ENCODE results near the gene ASB18. TPM values are rescaled to one million over a fixed set of nuclear protein-coding genes. Genes with fewer than 3 reads are reported as not detected.

ASB18 gene
- total and polyA plus RNA-seq, 8 donors, result not detected

DNA sequence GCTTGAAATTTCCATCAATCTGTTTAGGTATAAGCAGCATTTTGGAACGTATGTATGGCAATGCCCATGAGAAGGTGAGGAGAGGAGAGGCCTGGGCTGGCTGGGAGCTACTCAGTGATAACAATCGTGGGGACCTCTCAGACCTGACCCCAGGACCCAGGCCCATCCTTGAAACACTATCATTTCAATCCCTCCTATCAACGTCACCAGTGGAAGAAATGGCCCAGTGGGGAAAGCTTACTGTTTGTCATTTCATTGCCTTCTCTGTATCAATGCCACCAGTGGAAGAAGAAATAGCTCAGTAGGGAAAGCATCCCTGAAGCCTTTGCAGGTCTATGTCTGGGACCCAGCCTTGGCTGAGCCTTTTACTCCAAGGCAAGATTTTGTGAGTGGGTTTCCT, 44.8 kb downstream of the ASB18 start:
- 61 to 69% (median 68%) methylated on average over 3 of the region's 3 CpGs for WGBS, 5 donors
- peaks cover 0 to 18% (median 10%) of the 10 kb centered on the region in 4 donors for H3K9me3 ChIP-seq
- no peak for TF ChIP-seq POLR2AphosphoS5 (IDR thresholded peaks at IDR 0.05)
- TF ChIP-seq, protein P1, sequence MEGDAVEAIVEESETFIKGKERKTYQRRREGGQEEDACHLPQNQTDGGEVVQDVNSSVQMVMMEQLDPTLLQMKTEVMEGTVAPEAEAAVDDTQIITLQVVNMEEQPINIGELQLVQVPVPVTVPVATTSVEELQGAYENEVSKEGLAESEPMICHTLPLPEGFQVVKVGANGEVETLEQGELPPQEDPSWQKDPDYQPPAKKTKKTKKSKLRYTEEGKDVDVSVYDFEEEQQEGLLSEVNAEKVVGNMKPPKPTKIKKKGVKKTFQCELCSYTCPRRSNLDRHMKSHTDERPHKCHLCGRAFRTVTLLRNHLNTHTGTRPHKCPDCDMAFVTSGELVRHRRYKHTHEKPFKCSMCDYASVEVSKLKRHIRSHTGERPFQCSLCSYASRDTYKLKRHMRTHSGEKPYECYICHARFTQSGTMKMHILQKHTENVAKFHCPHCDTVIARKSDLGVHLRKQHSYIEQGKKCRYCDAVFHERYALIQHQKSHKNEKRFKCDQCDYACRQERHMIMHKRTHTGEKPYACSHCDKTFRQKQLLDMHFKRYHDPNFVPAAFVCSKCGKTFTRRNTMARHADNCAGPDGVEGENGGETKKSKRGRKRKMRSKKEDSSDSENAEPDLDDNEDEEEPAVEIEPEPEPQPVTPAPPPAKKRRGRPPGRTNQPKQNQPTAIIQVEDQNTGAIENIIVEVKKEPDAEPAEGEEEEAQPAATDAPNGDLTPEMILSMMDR (IDR thresholded peaks at IDR 0.05), result no peak
- no peak for TF ChIP-seq EP300 (IDR thresholded peaks at IDR 0.05)
- TF ChIP-seq POLR2A (IDR thresholded peaks at IDR 0.05), result no peak
- peaks cover 3 to 34% (median 4%) of the 10 kb centered on the region in 3 donors for H3K27me3 ChIP-seq
- intact Hi-C loops (cut with DNase I; ENCODE audit: low total_unique reads), result no loop called here
- DNase-seq, result no peak
- H3K36me3 ChIP-seq, result no peaks in the 10 kb centered on the region
- no peak overlapping the region for H3K27ac ChIP-seq
- no peaks in the 10 kb centered on the region for H3K4me1 ChIP-seq
- H3K4me3 ChIP-seq, result no peak overlapping the region

DNA sequence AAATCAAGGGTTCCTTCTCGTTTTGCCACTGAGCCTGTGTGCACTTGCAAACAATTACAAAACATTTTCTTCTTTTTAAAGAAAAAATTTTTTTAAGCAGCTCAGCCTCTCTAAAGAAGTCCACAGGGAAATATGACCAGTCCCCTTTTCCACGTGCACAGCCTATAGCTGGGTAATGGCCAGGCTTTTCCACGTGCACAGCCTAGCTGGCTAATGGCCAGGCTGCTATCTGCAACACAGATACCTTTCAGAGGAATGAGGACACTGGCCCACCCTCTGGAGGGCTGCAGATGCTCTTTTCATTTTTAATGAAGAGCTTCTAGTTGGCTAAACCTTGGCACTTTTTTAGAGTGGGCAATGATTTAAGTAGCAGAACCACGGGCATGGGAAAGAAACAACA, 46.3 kb downstream of the ASB18 start:
- 32 to 47% (median 36%) methylated on average over 4 of the region's 4 CpGs for WGBS, 5 donors
- TF ChIP-seq, protein P1 (IDR thresholded peaks at IDR 0.05), result no peak
- TF ChIP-seq POLR2A (IDR thresholded peaks at IDR 0.05) (no peak), EP300 (IDR thresholded peaks at IDR 0.05) (no peak), POLR2AphosphoS5 (IDR thresholded peaks at IDR 0.05) (no peak)
- H3K4me3 ChIP-seq, result no peak overlapping the region
- no peaks in the 10 kb centered on the region for H3K36me3 ChIP-seq
- peaks cover 0 to 5% (median 1%) of the 10 kb centered on the region in 4 donors for H3K9me3 ChIP-seq
- H3K27ac ChIP-seq, result no peak overlapping the region
- DNase-seq, result no peak
- H3K4me1 ChIP-seq, result no peaks in the 10 kb centered on the region
- H3K27me3 ChIP-seq, result peaks cover 9 to 49% (median 11%) of the 10 kb centered on the region in 3 donors
- intact Hi-C loops (cut with DNase I; ENCODE audit: low total_unique reads), result no loop called here

DNA sequence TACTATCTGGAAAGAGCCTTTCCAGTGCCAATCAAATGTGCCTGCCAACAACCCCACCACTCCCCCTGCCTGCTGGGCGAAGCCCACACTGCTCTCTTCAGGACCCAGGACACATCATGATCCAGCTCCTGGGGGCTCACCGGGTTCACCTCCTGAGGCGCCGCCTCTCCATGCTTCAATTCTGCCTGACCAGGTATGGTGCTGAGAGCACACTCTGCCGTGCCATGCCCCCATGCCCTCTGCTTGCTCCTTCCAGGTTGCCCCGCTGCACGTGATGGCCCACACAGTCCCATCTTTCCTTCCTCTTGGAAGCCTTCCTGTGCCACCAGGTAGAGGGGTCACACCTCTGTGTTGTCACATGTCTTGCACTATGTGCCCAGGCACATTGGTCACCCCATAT, 47.5 kb downstream of the ASB18 start:
- Histone ChIP-seq H3K4me1 (no peaks in the 10 kb centered on the region), H3K27ac (no peak overlapping the region), H3K36me3 (no peaks in the 10 kb centered on the region), H3K27me3 (peaks cover 9 to 57% (median 11%) of the 10 kb centered on the region in 3 donors), H3K9me3 (no peaks in the 10 kb centered on the region), H3K4me3 (no peak overlapping the region)
- WGBS, 5 donors, result 83 to 100% (median 90%) methylated on average over 4 to 7 of the region's 7 CpGs
- intact Hi-C loops (cut with DNase I; ENCODE audit: low total_unique reads), result no loop called here
- TF ChIP-seq, protein P1 (IDR thresholded peaks at IDR 0.05), result no peak
- TF ChIP-seq EP300 (IDR thresholded peaks at IDR 0.05), result no peak
- no peak for TF ChIP-seq POLR2A (IDR thresholded peaks at IDR 0.05)
- no peak for TF ChIP-seq POLR2AphosphoS5 (IDR thresholded peaks at IDR 0.05)
- DNase-seq, result no peak

DNA sequence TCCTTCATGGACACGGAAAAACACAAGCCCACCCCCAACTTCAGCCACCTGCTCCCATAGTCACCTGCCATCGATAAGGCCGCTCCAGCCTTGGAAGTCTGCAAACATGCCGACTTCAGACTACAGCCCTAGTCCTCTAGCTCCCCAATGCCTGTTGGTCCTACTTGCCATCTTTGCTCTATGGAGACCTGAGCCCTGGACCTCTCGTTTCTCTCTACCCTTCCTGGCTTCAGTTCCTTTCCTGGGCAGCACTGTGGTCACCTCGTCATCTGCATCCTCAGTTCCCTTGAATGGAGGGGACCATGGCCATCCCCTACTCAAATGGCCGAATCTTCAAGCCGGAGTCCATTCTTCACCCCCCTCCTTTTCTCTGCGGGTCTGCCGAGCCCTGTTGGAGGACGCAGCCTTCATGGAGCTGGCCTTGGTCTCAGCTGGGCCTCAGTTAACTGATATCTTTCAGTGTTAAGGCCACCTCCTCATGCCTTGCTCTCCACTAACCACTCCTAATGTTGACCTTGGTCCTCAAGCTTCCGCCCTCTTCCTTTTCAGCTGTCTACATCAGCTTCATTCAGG, 48.4 kb downstream of the ASB18 start:
- WGBS, 5 donors, result 87 to 91% (median 89%) methylated on average over 12 of the region's 12 CpGs
- Histone ChIP-seq H3K27me3 (peaks cover 9 to 65% (median 18%) of the 10 kb centered on the region in 3 donors), H3K27ac (no peak overlapping the region), H3K4me1 (no peaks in the 10 kb centered on the region), H3K36me3 (no peaks in the 10 kb centered on the region), H3K4me3 (no peak overlapping the region), H3K9me3 (no peaks in the 10 kb centered on the region)
- DNase-seq, result no peak
- no peak for TF ChIP-seq EP300 (IDR thresholded peaks at IDR 0.05)
- TF ChIP-seq POLR2AphosphoS5 (IDR thresholded peaks at IDR 0.05), result no peak
- TF ChIP-seq, protein P1 (IDR thresholded peaks at IDR 0.05), result no peak
- TF ChIP-seq POLR2A (IDR thresholded peaks at IDR 0.05), result no peak
- intact Hi-C loops (cut with DNase I; ENCODE audit: low total_unique reads), result no loop called here

Data from stomach (tissue), 9 donors.